PC-3 (cell line): ENCODE measurements around the gene FAM174B.

Source experiments
- CTCF ChIP-seq: fragments of 300-600 bp; sonication (generic); conservative IDR thresholded peaks from 2 replicates; pipeline ENCODE4 v1.5.1; 2017; ENCODE audit warnings: antibody characterized with exemption, low read depth, mild to moderate bottlenecking, low read length
- EZH2 ChIP-seq: fragments of 300-600 bp; sonication (generic); IDR thresholded peaks from one replicate; pipeline ENCODE4 v1.6.1; 2017; ENCODE audit warnings: antibody characterized with exemption, mild to moderate bottlenecking, low read length; ENCODE audit not compliant: unreplicated experiment

DNA sequence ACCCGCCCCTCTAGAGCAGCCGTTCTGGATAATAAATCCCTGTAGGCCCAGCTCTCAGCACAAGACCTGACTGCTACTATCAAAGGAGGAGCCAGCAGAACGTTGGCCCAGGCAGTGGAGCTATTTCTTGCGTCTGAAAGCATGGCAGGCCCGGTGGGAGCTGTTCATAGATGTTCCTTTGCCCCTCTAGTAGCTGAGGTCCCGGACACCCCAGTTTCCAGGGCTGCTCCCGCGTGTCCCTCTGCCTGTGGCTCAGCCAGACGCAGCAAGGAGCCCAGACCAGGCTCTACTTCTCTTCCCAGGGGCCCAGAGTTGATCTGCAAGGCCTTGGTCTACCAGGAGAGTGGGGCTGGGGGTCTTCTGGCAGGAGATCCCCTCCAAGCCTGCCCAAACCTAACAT, 76.1 kb downstream of the FAM174B start:
- TF ChIP-seq EZH2 (no peak), CTCF (no peak)
